Measurements from ENCODE around the gene NDUFB3. TPM values are rescaled to one million over a fixed set of nuclear protein-coding genes. Genes with fewer than 3 reads are reported as not detected.
"Not testable (repeated sequence)": the region's sequence is repeated elsewhere in the genome, so short reads cannot be mapped to it uniquely, and the experiment has no call there.

The NDUFB3 gene
- total RNA-seq, 1 donor from 2014 or later = 93.9 TPM

GRCh38 chr2:201040867-201041628, 30.8 kb upstream of the NDUFB3 start:
- H3K36me3 Mint-ChIP-seq (ENCODE audit: unreplicated experiment) = peaks cover 12% of the 10 kb centered on the region
- no peak overlapping the region for H3K27ac Mint-ChIP-seq (ENCODE audit: unreplicated experiment)
- H3K4me1 Mint-ChIP-seq (ENCODE audit: low read depth, unreplicated experiment) = no peaks in the 10 kb centered on the region
- no peak for DNase-seq
- no peaks in the 10 kb centered on the region for H3K9me3 Mint-ChIP-seq (ENCODE audit: unreplicated experiment)
- TF ChIP-seq, protein P1, sequence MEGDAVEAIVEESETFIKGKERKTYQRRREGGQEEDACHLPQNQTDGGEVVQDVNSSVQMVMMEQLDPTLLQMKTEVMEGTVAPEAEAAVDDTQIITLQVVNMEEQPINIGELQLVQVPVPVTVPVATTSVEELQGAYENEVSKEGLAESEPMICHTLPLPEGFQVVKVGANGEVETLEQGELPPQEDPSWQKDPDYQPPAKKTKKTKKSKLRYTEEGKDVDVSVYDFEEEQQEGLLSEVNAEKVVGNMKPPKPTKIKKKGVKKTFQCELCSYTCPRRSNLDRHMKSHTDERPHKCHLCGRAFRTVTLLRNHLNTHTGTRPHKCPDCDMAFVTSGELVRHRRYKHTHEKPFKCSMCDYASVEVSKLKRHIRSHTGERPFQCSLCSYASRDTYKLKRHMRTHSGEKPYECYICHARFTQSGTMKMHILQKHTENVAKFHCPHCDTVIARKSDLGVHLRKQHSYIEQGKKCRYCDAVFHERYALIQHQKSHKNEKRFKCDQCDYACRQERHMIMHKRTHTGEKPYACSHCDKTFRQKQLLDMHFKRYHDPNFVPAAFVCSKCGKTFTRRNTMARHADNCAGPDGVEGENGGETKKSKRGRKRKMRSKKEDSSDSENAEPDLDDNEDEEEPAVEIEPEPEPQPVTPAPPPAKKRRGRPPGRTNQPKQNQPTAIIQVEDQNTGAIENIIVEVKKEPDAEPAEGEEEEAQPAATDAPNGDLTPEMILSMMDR (IDR thresholded peaks at IDR 0.05; ENCODE audit: partially characterized antibody, unreplicated experiment) = no peak
- H3K4me3 Mint-ChIP-seq (ENCODE audit: unreplicated experiment) = no peak overlapping the region
- no peaks in the 10 kb centered on the region for H3K27me3 Mint-ChIP-seq (ENCODE audit: unreplicated experiment)

DNA sequence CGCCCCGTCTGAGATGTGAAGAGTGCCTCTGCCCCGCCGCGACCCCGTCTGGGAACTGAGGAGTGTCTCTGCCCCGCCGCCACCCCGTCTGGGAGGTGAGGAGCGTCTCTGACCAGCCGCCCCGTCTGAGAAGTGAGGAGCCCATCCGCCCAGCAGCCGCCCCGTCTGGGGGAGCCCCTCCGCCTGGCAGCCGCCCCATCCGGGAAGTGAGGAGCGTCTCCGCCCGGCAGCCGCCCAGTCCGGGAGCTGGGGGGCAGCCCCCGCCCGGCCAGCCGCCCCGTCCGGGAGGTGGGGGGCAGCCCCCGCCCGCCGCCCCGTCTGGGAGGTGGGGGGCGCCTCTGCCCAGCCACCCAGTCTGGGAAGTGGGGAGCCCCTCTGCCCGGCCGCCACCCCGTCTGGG, 29.4 kb upstream of the NDUFB3 start:
- H3K4me1 Mint-ChIP-seq (ENCODE audit: low read depth, unreplicated experiment); H3K27ac Mint-ChIP-seq (ENCODE audit: unreplicated experiment): not testable (repeated sequence)

GRCh38 chr2:201043050-201043449, 28.8 kb upstream of the NDUFB3 start:
- not testable (repeated sequence) for H3K4me3 Mint-ChIP-seq (ENCODE audit: unreplicated experiment); DNase-seq

More for the DNA sequence above, 29.4 kb upstream of the NDUFB3 start:
- H3K9me3 Mint-ChIP-seq (ENCODE audit: unreplicated experiment); H3K4me3 Mint-ChIP-seq (ENCODE audit: unreplicated experiment); H3K27me3 Mint-ChIP-seq (ENCODE audit: unreplicated experiment); DNase-seq: not testable (repeated sequence)
- H3K36me3 Mint-ChIP-seq (ENCODE audit: unreplicated experiment) = peaks cover 12% of the 10 kb centered on the region

GRCh38 chr2:201046881-201047280, 24.9 kb upstream of the NDUFB3 start:
- Mint-ChIP-seq H3K9me3 (ENCODE audit: unreplicated experiment) (peaks cover 1% of the 10 kb centered on the region), H3K4me3 (ENCODE audit: unreplicated experiment) (no peak overlapping the region), H3K27me3 (ENCODE audit: unreplicated experiment) (no peaks in the 10 kb centered on the region), H3K27ac (ENCODE audit: unreplicated experiment) (no peak overlapping the region), H3K36me3 (ENCODE audit: unreplicated experiment) (no peaks in the 10 kb centered on the region), H3K4me1 (ENCODE audit: low read depth, unreplicated experiment) (no peaks in the 10 kb centered on the region)
- TF ChIP-seq, protein P1 (IDR thresholded peaks at IDR 0.05; ENCODE audit: partially characterized antibody, unreplicated experiment) = no peak
- no peak for DNase-seq

More at GRCh38 chr2:201043050-201043449, 28.8 kb upstream of the NDUFB3 start:
- not testable (repeated sequence) for H3K9me3 Mint-ChIP-seq (ENCODE audit: unreplicated experiment); H3K4me1 Mint-ChIP-seq (ENCODE audit: low read depth, unreplicated experiment); H3K27me3 Mint-ChIP-seq (ENCODE audit: unreplicated experiment); H3K27ac Mint-ChIP-seq (ENCODE audit: unreplicated experiment)
- H3K36me3 Mint-ChIP-seq (ENCODE audit: unreplicated experiment) = peaks cover 12% of the 10 kb centered on the region

GRCh38 chr2:201049455-201049854, 22.3 kb upstream of the NDUFB3 start:
- Mint-ChIP-seq H3K27me3 (ENCODE audit: unreplicated experiment) (no peaks in the 10 kb centered on the region), H3K27ac (ENCODE audit: unreplicated experiment) (no peak overlapping the region), H3K4me1 (ENCODE audit: low read depth, unreplicated experiment) (no peaks in the 10 kb centered on the region), H3K4me3 (ENCODE audit: unreplicated experiment) (no peak overlapping the region), H3K9me3 (ENCODE audit: unreplicated experiment) (peaks cover 1% of the 10 kb centered on the region), H3K36me3 (ENCODE audit: unreplicated experiment) (no peaks in the 10 kb centered on the region)
- TF ChIP-seq, protein P1 (IDR thresholded peaks at IDR 0.05; ENCODE audit: partially characterized antibody, unreplicated experiment) = no peak
- DNase-seq = no peak

- no peaks in the 10 kb centered on the region for H3K27me3 Mint-ChIP-seq (ENCODE audit: unreplicated experiment)
- no peaks in the 10 kb centered on the region for H3K36me3 Mint-ChIP-seq (ENCODE audit: unreplicated experiment)
- no peak for DNase-seq
- TF ChIP-seq, protein P1 (IDR thresholded peaks at IDR 0.05; ENCODE audit: partially characterized antibody, unreplicated experiment) = no peak
- no peak overlapping the region for H3K27ac Mint-ChIP-seq (ENCODE audit: unreplicated experiment)
- no peaks in the 10 kb centered on the region for H3K9me3 Mint-ChIP-seq (ENCODE audit: unreplicated experiment)
- no peak overlapping the region for H3K4me3 Mint-ChIP-seq (ENCODE audit: unreplicated experiment)
- H3K4me1 Mint-ChIP-seq (ENCODE audit: low read depth, unreplicated experiment) = peaks cover 1% of the 10 kb centered on the region
Observed at GRCh38 chr2:201057087-201057521, 14.7 kb upstream of the NDUFB3 start.

All from glutamatergic neuron (in vitro differentiated cells).